ENCODE data around the gene PPAN.

The PPAN gene

DNA sequence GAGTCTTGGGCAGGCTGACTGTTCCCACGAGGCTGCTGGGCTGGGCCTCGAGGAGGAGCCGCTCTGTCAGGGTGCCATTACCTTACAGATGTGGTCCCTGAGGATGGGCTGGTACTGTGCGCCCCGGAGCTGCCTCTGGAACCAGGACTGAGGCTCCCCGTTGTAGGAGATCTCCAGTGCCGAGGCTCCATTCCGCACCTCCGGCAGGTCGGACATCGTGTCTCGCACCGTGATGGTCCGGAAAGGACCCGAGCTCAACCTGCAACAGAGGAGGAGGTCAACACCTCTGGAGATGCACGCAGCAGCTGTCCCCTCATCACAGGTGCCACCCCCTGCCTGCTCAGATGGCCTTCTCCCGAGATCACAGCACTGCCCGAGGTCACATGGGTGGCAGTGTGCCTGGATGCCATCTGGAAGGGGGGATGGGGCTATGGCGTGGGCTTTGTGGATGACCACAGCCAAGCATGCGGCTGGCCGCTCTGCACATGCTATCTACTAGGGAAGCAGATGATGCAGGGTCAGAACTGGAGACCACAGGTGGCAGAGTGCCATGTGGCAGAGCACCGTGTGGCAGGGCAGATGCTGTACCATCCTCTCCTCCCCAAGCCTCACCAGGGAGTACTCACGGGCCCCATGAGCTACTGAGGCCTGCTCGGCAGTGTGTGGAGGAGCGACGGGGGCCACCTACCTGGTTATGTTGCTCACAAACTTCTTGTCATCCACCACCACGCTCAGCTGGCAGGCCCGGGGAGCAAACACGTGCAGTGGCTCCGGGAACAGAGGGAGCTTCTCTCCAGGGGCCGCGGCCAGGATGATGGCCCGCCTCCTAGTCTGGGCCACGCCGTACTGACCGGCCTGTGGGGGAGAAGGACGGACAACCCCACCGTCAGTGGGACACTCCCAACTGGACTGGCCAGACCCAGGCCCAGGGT is 31.9 kb downstream of the PPAN start:
- TF ChIP-seq MYC (IDR thresholded peaks at IDR 0.05; ENCODE audit: low read depth, low read length) (no peak), POLR2A (IDR thresholded peaks at IDR 0.05; ENCODE audit: extremely low read depth, insufficient read length) (no peak)
- TF ChIP-seq, protein P1, sequence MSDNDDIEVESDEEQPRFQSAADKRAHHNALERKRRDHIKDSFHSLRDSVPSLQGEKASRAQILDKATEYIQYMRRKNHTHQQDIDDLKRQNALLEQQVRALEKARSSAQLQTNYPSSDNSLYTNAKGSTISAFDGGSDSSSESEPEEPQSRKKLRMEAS (IDR thresholded peaks at IDR 0.05; ENCODE audit: low read depth, low read length), result no peak
- no peak overlapping the region for H3K4me3 ChIP-seq (ENCODE audit: low read depth, low read length)
- DNase-seq (ENCODE audit: low read depth), result no peak

DNA sequence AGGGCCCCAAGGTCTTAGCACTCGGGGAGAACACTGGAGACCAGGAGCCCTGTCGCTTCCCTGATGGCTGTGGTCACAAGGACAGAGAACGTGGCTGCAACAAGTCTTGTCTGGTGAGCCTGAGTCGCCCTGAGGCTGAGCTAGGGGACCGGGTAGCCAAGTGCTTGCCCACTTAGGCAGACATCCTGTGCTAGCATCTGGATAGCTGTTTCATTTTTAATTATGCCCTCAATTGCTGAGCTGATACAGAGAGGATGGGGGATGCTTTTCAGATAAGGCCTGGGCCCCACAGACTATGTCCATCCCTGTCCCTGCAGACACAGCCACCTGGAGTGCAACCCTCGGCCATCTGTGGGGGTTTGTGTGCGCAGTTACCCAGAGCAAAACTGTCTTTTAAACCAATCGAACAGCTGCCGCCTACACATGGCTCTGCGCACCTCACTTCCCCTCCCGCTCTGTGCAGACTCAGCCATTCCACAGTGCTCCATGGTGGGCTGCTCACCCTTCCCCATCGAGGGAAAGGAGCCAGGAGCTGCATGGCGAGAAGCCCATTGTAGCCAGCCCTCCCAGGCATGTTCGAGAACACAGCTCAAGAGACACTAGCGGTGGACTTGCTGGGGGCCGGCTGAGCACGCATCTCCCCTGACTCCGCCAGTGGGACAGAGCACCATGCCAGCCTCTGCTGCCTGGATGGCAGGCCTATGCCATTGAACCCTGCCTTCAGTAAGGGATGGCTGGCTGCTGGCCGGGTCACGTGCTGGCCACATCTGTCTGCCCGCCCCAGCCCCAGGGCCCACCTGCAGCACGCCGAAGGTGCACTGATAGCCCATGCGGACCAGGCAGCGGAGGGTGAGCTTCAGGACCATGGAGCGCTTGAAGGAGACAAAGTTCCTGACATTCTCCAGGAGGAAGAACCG is 33.0 kb downstream of the PPAN start:
- no peak overlapping the region for H3K4me3 ChIP-seq (ENCODE audit: low read depth, low read length)
- no peak for DNase-seq (ENCODE audit: low read depth)
- TF ChIP-seq POLR2A (IDR thresholded peaks at IDR 0.05; ENCODE audit: extremely low read depth, insufficient read length) (no peak), MYC (IDR thresholded peaks at IDR 0.05; ENCODE audit: low read depth, low read length) (no peak)
- TF ChIP-seq, protein P2, sequence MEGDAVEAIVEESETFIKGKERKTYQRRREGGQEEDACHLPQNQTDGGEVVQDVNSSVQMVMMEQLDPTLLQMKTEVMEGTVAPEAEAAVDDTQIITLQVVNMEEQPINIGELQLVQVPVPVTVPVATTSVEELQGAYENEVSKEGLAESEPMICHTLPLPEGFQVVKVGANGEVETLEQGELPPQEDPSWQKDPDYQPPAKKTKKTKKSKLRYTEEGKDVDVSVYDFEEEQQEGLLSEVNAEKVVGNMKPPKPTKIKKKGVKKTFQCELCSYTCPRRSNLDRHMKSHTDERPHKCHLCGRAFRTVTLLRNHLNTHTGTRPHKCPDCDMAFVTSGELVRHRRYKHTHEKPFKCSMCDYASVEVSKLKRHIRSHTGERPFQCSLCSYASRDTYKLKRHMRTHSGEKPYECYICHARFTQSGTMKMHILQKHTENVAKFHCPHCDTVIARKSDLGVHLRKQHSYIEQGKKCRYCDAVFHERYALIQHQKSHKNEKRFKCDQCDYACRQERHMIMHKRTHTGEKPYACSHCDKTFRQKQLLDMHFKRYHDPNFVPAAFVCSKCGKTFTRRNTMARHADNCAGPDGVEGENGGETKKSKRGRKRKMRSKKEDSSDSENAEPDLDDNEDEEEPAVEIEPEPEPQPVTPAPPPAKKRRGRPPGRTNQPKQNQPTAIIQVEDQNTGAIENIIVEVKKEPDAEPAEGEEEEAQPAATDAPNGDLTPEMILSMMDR (IDR thresholded peaks at IDR 0.05; ENCODE audit: low read depth, low read length), result no peak

DNA sequence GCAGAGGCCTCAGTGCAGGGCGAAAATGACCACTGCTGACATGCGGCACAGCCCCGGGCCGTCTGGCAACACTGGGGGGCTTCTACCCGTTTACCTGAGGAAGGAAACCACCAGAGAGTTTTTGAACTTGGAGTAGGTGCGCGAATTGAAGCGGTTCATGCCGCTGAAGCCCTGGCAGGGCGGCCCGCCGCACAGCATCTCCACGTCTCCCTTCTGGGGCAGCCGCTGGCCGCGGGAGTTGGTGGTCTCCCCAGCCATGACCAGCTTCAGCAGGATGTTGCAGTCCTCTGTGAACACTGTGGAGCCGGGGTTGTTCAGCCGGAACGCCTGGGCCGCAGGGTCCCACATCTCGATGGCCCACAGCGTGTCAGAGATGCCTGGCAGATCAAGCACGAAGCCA is 33.8 kb downstream of the PPAN start:
- TF ChIP-seq, protein P1 (IDR thresholded peaks at IDR 0.05; ENCODE audit: low read depth, low read length), result no peak
- TF ChIP-seq, protein P2 (IDR thresholded peaks at IDR 0.05; ENCODE audit: low read depth, low read length), result no peak
- TF ChIP-seq POLR2A (IDR thresholded peaks at IDR 0.05; ENCODE audit: extremely low read depth, insufficient read length) (no peak), MYC (IDR thresholded peaks at IDR 0.05; ENCODE audit: low read depth, low read length) (no peak)
- DNase-seq (ENCODE audit: low read depth), result no peak
- H3K4me3 ChIP-seq (ENCODE audit: low read depth, low read length), result no peak overlapping the region

DNA sequence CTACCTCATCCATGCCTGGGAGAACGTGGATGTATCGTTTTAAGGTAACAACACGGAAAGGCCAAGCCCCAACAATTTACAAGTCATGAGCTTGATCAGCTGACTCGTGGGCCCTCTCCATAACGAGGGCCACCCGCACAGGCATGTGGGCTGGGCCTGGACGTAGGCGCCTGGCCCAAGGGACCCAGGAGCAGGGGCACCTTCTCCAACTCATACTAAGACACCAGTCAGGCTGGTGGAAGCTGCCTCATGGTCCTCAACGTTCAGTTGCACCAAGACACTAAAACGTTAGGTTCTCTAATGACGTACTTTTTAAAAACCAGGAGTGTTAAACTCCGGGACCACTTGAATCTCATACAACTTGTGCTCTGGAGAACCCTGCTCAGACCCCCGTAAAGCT is 35.3 kb downstream of the PPAN start:
- DNase-seq (ENCODE audit: low read depth), result no peak
- TF ChIP-seq, protein P1 (IDR thresholded peaks at IDR 0.05; ENCODE audit: low read depth, low read length), result no peak
- TF ChIP-seq POLR2A (IDR thresholded peaks at IDR 0.05; ENCODE audit: extremely low read depth, insufficient read length), result no peak
- no peak for TF ChIP-seq MYC (IDR thresholded peaks at IDR 0.05; ENCODE audit: low read depth, low read length)
- TF ChIP-seq, protein P2 (IDR thresholded peaks at IDR 0.05; ENCODE audit: low read depth, low read length), result no peak
- H3K4me3 ChIP-seq (ENCODE audit: low read depth, low read length), result no peak overlapping the region

DNA sequence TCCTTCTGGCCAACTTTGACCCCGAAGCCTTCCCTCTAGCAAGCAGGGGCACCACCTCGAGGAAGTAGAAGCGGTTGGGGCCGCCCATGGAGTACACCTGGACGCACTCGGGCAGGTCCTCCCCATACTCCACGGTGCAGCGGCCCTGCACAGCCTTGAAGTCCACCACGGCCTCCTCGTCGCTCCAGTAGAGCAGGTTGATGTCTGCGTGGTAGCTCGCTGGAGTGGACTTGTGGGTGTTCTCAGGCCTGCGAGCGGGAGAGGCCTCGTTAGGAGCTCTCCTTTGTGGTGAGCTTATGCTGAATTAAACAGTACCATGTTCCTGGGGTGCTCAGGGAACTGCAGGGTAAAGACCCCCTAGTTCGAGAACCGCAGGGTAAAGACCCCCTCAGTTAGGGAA is 35.8 kb downstream of the PPAN start:
- no peak overlapping the region for H3K4me3 ChIP-seq (ENCODE audit: low read depth, low read length)
- no peak for DNase-seq (ENCODE audit: low read depth)
- TF ChIP-seq, protein P2 (IDR thresholded peaks at IDR 0.05; ENCODE audit: low read depth, low read length), result no peak
- TF ChIP-seq MYC (IDR thresholded peaks at IDR 0.05; ENCODE audit: low read depth, low read length) (no peak), POLR2A (IDR thresholded peaks at IDR 0.05; ENCODE audit: extremely low read depth, insufficient read length) (no peak)
- TF ChIP-seq, protein P1 (IDR thresholded peaks at IDR 0.05; ENCODE audit: low read depth, low read length), result no peak

Data from NB4 (cell line).